OCI-LY1 (cell line): ENCODE results near the gene CNTNAP2.

Experiments
- EZH2 ChIP-seq: fragments of 200-600 bp; sonication (generic), shearing (Covaris generic); IDR thresholded peaks from 2 replicates; pipeline ENCODE4 v1.8.0; 2017; ENCODE audit warnings: borderline replicate concordance, mixed run types, mild to moderate bottlenecking, antibody characterized with exemption, low read length, moderate library complexity, mixed read lengths
- TF ChIP-seq, protein P1 (sequence below): fragments of 200-600 bp; sonication (generic), shearing (Covaris generic); IDR thresholded peaks from 2 replicates; pipeline ENCODE4 v1.5.1; 2017; ENCODE audit warnings: mild to moderate bottlenecking, antibody characterized with exemption, low read length, moderate library complexity, mixed read lengths

DNA sequence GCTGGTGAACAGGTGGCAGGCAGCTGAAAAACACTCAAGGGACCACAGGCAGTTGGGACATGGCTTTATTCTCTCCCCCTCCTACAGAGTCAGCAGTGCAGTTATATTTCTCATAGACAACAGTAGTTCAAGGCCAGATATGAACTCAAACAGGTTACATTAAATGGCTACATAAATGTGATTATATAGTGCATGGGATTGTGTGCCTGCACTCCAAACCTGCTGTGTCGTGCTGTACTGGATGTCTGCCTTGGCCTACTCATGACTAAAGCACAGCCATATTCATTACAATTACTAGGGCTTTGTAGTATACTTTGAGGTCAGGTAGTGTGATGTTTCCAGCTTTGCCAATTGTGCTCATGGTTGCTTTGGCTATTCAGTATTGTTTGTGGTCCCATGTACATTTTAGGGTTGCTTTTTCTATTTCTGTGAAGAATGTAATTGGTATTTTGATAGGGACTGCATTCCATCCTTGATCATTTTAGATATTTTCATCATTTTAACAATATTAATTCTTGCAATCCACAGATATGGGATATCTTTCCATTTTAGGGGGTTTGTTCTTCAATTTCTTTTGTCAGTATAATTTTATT lies 393.6 kb downstream of the CNTNAP2 start:
- TF ChIP-seq, protein P1, sequence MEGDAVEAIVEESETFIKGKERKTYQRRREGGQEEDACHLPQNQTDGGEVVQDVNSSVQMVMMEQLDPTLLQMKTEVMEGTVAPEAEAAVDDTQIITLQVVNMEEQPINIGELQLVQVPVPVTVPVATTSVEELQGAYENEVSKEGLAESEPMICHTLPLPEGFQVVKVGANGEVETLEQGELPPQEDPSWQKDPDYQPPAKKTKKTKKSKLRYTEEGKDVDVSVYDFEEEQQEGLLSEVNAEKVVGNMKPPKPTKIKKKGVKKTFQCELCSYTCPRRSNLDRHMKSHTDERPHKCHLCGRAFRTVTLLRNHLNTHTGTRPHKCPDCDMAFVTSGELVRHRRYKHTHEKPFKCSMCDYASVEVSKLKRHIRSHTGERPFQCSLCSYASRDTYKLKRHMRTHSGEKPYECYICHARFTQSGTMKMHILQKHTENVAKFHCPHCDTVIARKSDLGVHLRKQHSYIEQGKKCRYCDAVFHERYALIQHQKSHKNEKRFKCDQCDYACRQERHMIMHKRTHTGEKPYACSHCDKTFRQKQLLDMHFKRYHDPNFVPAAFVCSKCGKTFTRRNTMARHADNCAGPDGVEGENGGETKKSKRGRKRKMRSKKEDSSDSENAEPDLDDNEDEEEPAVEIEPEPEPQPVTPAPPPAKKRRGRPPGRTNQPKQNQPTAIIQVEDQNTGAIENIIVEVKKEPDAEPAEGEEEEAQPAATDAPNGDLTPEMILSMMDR: no peak
- no peak for TF ChIP-seq EZH2
